ENCODE measurements around the gene CEBPZOS.
"Not testable (repeated sequence)": the region's sequence is repeated elsewhere in the genome, so short reads cannot be mapped to it uniquely, and the experiment has no call there.

CEBPZOS gene

GRCh38 chr2:37190290-37190689, 6.0 kb upstream of the CEBPZOS start:
- POLR2A ChIA-PET, result interaction anchor here (1.6 kb wide), 1 partner anchor 32 kb away, joined by 3 read pairs; no protein-coding TSS in a partner anchor

GRCh38 chr2:37191253-37191652, 5.0 kb upstream of the CEBPZOS start:
- DNase-seq (ENCODE audit: extremely low spot score), result no peak
- ChIA-PET POLR2A (interaction anchor here (1.0 kb wide), 1 partner anchor 9 kb away, joined by 3 read pairs; no protein-coding TSS in a partner anchor), CTCF (no interaction called here)
- TF ChIP-seq LEF1 (IDR thresholded peaks at IDR 0.05; ENCODE audit: borderline replicate concordance), result no peak
- TF ChIP-seq FOXK2 (IDR thresholded peaks at IDR 0.05), result no peak
- TF ChIP-seq BHLHE40 (IDR thresholded peaks at IDR 0.05; ENCODE audit: borderline replicate concordance), result no peak
- no peak for TF ChIP-seq CTBP1 (IDR thresholded peaks at IDR 0.05; ENCODE audit: borderline replicate concordance)
- TF ChIP-seq SP1 (IDR thresholded peaks at IDR 0.05), result no peak
- no peak for TF ChIP-seq HDGF (IDR thresholded peaks at IDR 0.05; ENCODE audit: borderline replicate concordance)
- no peak for TF ChIP-seq PKNOX1 (IDR thresholded peaks at IDR 0.05)

More at GRCh38 chr2:37190290-37190689, 6.0 kb upstream of the CEBPZOS start:
- TF ChIP-seq NFRKB (IDR thresholded peaks at IDR 0.05) (no peak), ARNT (IDR thresholded peaks at IDR 0.05) (no peak), LEF1 (IDR thresholded peaks at IDR 0.05; ENCODE audit: borderline replicate concordance) (no peak), ELF4 (IDR thresholded peaks at IDR 0.05) (no peak), FOXA1 (IDR thresholded peaks at IDR 0.05) (no peak), TARDBP (IDR thresholded peaks at IDR 0.05) (no peak), FOXM1 (IDR thresholded peaks at IDR 0.05; ENCODE audit: borderline replicate concordance) (no peak), L3MBTL2 (conservative IDR thresholded peaks at IDR 0.05) (no peak), ZNF384 (IDR thresholded peaks at IDR 0.05) (no peak), BHLHE40 (IDR thresholded peaks at IDR 0.05; ENCODE audit: borderline replicate concordance) (no peak)
- no peak for DNase-seq (ENCODE audit: extremely low spot score)
- CTCF ChIA-PET, result interaction anchor here (0.6 kb wide), 1 partner anchor 15 kb away, joined by 5 read pairs; no protein-coding TSS in a partner anchor

- ChIA-PET POLR2A (interaction anchor here (1.0 kb wide), 1 partner anchor 10 kb away, joined by 3 read pairs; no protein-coding TSS in a partner anchor), CTCF (no interaction called here)
- no peak for DNase-seq (ENCODE audit: extremely low spot score)
- TF ChIP-seq FOXA1 (IDR thresholded peaks at IDR 0.05), result no peak
- no peak for TF ChIP-seq PKNOX1 (IDR thresholded peaks at IDR 0.05)
- no peak for TF ChIP-seq BHLHE40 (IDR thresholded peaks at IDR 0.05; ENCODE audit: borderline replicate concordance)
- no peak for TF ChIP-seq SUZ12 (IDR thresholded peaks at IDR 0.05)
- TF ChIP-seq CTBP1 (IDR thresholded peaks at IDR 0.05; ENCODE audit: borderline replicate concordance), result no peak
- no peak for TF ChIP-seq FOXK2 (IDR thresholded peaks at IDR 0.05)
- no peak for TF ChIP-seq FOXM1 (IDR thresholded peaks at IDR 0.05; ENCODE audit: borderline replicate concordance)
- no peak for TF ChIP-seq SP1 (IDR thresholded peaks at IDR 0.05)
- no peak for TF ChIP-seq ARNT (IDR thresholded peaks at IDR 0.05)
- TF ChIP-seq ZNF384 (IDR thresholded peaks at IDR 0.05), result no peak
- TF ChIP-seq TARDBP (IDR thresholded peaks at IDR 0.05), result no peak
- TF ChIP-seq LEF1 (IDR thresholded peaks at IDR 0.05; ENCODE audit: borderline replicate concordance), result no peak
These were observed 4.5 kb upstream of the CEBPZOS start for GRCh38 chr2:37191747-37192146.

- ChIA-PET POLR2A (interaction anchor here (0.8 kb wide), 1 partner anchor 9 kb away, joined by 3 read pairs; no protein-coding TSS in a partner anchor), CTCF (interaction anchor here (0.7 kb wide), 1 partner anchor 25 kb away, joined by 5 read pairs; no protein-coding TSS in a partner anchor)
- DNase-seq (ENCODE audit: extremely low spot score), result no peak
- no peak for TF ChIP-seq PKNOX1 (IDR thresholded peaks at IDR 0.05)
- TF ChIP-seq ZNF384 (IDR thresholded peaks at IDR 0.05), result no peak
- TF ChIP-seq FOXK2 (IDR thresholded peaks at IDR 0.05), result no peak
- TF ChIP-seq ARNT (IDR thresholded peaks at IDR 0.05), result no peak
- TF ChIP-seq CTBP1 (IDR thresholded peaks at IDR 0.05; ENCODE audit: borderline replicate concordance), result no peak
- TF ChIP-seq NFRKB (IDR thresholded peaks at IDR 0.05), result no peak
- no peak for TF ChIP-seq LEF1 (IDR thresholded peaks at IDR 0.05; ENCODE audit: borderline replicate concordance)
- TF ChIP-seq SP1 (IDR thresholded peaks at IDR 0.05), result no peak
- TF ChIP-seq SUZ12 (IDR thresholded peaks at IDR 0.05), result no peak
- no peak for TF ChIP-seq TARDBP (IDR thresholded peaks at IDR 0.05)
- no peak for TF ChIP-seq L3MBTL2 (conservative IDR thresholded peaks at IDR 0.05)
- no peak for TF ChIP-seq FOXM1 (IDR thresholded peaks at IDR 0.05; ENCODE audit: borderline replicate concordance)
These were observed 3.7 kb upstream of the CEBPZOS start for GRCh38 chr2:37192551-37192950.

GRCh38 chr2:37195862-37196319, 405 bp upstream of the CEBPZOS start:
- DNase-seq (ENCODE audit: extremely low spot score); CTCF ChIA-PET; POLR2A ChIA-PET: not testable (repeated sequence)

GRCh38 chr2:37198681-37199065, 2.4 kb downstream of the CEBPZOS start:
- ChIA-PET CTCF (no interaction called here), POLR2A (no interaction called here)
- TF ChIP-seq ZNF384 (IDR thresholded peaks at IDR 0.05), result no peak
- no peak for TF ChIP-seq NFRKB (IDR thresholded peaks at IDR 0.05)
- no peak for TF ChIP-seq HDGF (IDR thresholded peaks at IDR 0.05; ENCODE audit: borderline replicate concordance)
- no peak for TF ChIP-seq BHLHE40 (IDR thresholded peaks at IDR 0.05; ENCODE audit: borderline replicate concordance)
- no peak for DNase-seq (ENCODE audit: extremely low spot score)

GRCh38 chr2:37201208-37201607, 4.9 kb downstream of the CEBPZOS start:
- CTCF ChIA-PET, result interaction anchor here (1.0 kb wide), 1 partner anchor 19 kb away, joined by 3 read pairs; no protein-coding TSS in a partner anchor
- no peak for DNase-seq (ENCODE audit: extremely low spot score)
- no peak for TF ChIP-seq FOXM1 (IDR thresholded peaks at IDR 0.05; ENCODE audit: borderline replicate concordance)
- no peak for TF ChIP-seq LEF1 (IDR thresholded peaks at IDR 0.05; ENCODE audit: borderline replicate concordance)
- TF ChIP-seq FOXA1 (IDR thresholded peaks at IDR 0.05), result no peak
- TF ChIP-seq HDGF (IDR thresholded peaks at IDR 0.05; ENCODE audit: borderline replicate concordance), result no peak
- TF ChIP-seq ELF4 (IDR thresholded peaks at IDR 0.05), result no peak
- no peak for TF ChIP-seq CTBP1 (IDR thresholded peaks at IDR 0.05; ENCODE audit: borderline replicate concordance)
- no peak for TF ChIP-seq NFRKB (IDR thresholded peaks at IDR 0.05)
- no peak for TF ChIP-seq FOXK2 (IDR thresholded peaks at IDR 0.05)
- no peak for TF ChIP-seq ARNT (IDR thresholded peaks at IDR 0.05)
- TF ChIP-seq PKNOX1 (IDR thresholded peaks at IDR 0.05), result no peak
- no peak for TF ChIP-seq ZNF384 (IDR thresholded peaks at IDR 0.05)
- TF ChIP-seq SP1 (IDR thresholded peaks at IDR 0.05), result no peak
- no peak for TF ChIP-seq L3MBTL2 (conservative IDR thresholded peaks at IDR 0.05)
- TF ChIP-seq BHLHE40 (IDR thresholded peaks at IDR 0.05; ENCODE audit: borderline replicate concordance), result no peak
- TF ChIP-seq SUZ12 (IDR thresholded peaks at IDR 0.05), result no peak
- TF ChIP-seq TARDBP (IDR thresholded peaks at IDR 0.05), result no peak
- POLR2A ChIA-PET, result interaction anchor here (1.0 to 1.3 kb wide), 2 partner anchors 8 to 30 kb away, joined by 3 to 4 read pairs; partner anchors contain the start of genes CEBPZ and NDUFAF7

Measured in HEK293T (cell line).